Spinal cord (tissue), 10 donors: ENCODE data around the gene LRRC31. TPM values are rescaled to one million over a fixed set of nuclear protein-coding genes. Genes with fewer than 3 reads are reported as not detected.

Experiments
- DNase-seq, 6 donors: peaks; one replicate each; pipeline versions ENCODE4 v3.0.0 to v3.0.0-alpha.2; 2013 to 2015; ENCODE audit warnings: low spot score in 6 of 6, low read depth in 4 of 6
- H3K27ac ChIP-seq: one replicate; pipeline ENCODE4 v1.5.1; 2013; ENCODE audit warnings: low read depth, low read length, control low read depth
- H3K27me3 ChIP-seq: one replicate; pipeline ENCODE4 v1.6.1; 2013; ENCODE audit warnings: low read length; ENCODE audit not compliant: control insufficient read depth, insufficient read depth
- H3K36me3 ChIP-seq: one replicate; pipeline ENCODE4 v1.6.1; 2013; ENCODE audit warnings: low read length; ENCODE audit not compliant: control insufficient read depth, insufficient read depth
- H3K4me1 ChIP-seq: one replicate; pipeline ENCODE4 v1.6.1; 2013; ENCODE audit warnings: low read length; ENCODE audit not compliant: control insufficient read depth, insufficient read depth
- H3K4me3 ChIP-seq: one replicate; pipeline ENCODE4 v1.5.1; 2013; ENCODE audit warnings: low read depth, low read length, control low read depth
- H3K9me3 ChIP-seq: one replicate; pipeline ENCODE4 v1.6.1; 2013; ENCODE audit warnings: low read length; ENCODE audit not compliant: control insufficient read depth, insufficient read depth
- WGBS: methylation state at CpG from one replicate; pipeline ENCODE4 v1.1.5; 2013; ENCODE audit warnings: missing lambda C conversion rate; ENCODE audit not compliant: insufficient coverage; 5-methylcytosine and 5-hydroxymethylcytosine counted together
- polyA plus RNA-seq, 2 donors: library from polyadenylated mRNA; unstranded; fragments of 120-200 nt; gene quantifications; one replicate each; pipeline ENCODE4 v1.2.1, GENCODE V29; 2013; ENCODE audit not compliant: insufficient read length in 2 of 2
- total RNA-seq, 2 donors: library from RNA; depleted of rRNA in 1 of 2; stranded (reverse); fragments of 120-200 nt in 1 of 2; fragments of >200 nt in 1 of 2; gene quantifications; one replicate each; pipeline versions ENCODE4 v1.2.3 to v1.2.4, GENCODE V29; 2013 to 2014
- donor health status: healthy.

The LRRC31 gene
- total and polyA plus RNA-seq, 4 donors = 0.50 to 1.4 (median 0.69) TPM; not detected in 1

- Histone ChIP-seq H3K4me1 (no peaks in the 10 kb centered on the region), H3K27me3 (no peaks in the 10 kb centered on the region), H3K36me3 (no peaks in the 10 kb centered on the region), H3K4me3 (no peak overlapping the region), H3K27ac (no peak overlapping the region), H3K9me3 (no peaks in the 10 kb centered on the region)
- DNase-seq = no peak
- 71% methylated on average over 3 of the region's 3 CpGs for WGBS
Observed at GRCh38 chr3:169842960-169843359, 26.8 kb downstream of the LRRC31 start.

- no peak overlapping the region for H3K27ac ChIP-seq
- DNase-seq = peak in 1 of 6 donors; percentile 42
- no peaks in the 10 kb centered on the region for H3K9me3 ChIP-seq
- 23% methylated on average over 3 of the region's 4 CpGs for WGBS
- no peaks in the 10 kb centered on the region for H3K27me3 ChIP-seq
- no peaks in the 10 kb centered on the region for H3K36me3 ChIP-seq
- H3K4me1 ChIP-seq = no peaks in the 10 kb centered on the region
- no peak overlapping the region for H3K4me3 ChIP-seq
Observed at GRCh38 chr3:169841171-169841570, 28.6 kb downstream of the LRRC31 start.

DNA sequence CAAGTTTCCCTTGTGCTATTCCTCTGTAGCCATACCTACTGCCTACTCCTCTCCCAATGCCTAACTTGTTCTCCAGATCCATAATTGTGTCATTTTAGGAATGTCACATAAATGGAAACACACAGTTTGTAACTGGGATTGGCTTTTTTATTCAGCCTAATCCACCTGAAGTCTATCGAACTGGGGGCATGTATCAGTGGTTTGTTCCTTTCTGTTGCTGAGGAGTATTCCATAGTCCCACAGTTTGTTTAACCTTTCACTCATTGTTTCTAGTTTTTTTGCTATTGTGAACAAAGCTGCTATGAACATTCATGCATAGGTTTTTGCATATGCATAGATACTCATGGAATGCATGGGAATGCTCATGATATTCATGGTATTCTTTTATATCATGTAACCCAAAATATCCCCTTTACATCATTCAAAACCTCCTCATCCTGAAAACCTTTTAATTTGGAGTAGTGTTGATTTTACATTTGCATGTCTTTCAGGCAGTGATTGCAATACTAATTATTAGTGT lies 31.2 kb downstream of the LRRC31 start:
- Histone ChIP-seq H3K36me3 (no peaks in the 10 kb centered on the region), H3K4me3 (no peak overlapping the region), H3K27me3 (no peaks in the 10 kb centered on the region), H3K9me3 (no peaks in the 10 kb centered on the region), H3K27ac (no peak overlapping the region), H3K4me1 (no peaks in the 10 kb centered on the region)
- WGBS = no CpG with 5 or more reads among the region's 1 CpG
- DNase-seq = no peak

DNA sequence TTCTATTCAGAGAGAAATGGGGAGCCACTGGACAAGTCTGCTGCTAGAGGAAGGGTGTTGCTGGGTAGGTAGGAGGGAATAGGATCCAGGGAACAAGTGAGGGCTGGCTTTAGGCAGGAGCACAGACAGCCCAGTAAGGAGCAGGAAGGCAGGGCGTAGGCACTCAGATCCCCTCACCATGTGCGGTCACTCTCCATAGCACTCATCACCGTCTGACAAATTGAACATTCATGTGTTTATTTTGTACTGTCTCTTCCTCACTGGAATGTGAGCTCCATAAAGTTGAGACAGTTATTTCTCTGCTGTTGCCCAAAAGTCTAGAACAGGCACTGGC lies 32.8 kb downstream of the LRRC31 start:
- Histone ChIP-seq H3K4me1 (no peaks in the 10 kb centered on the region), H3K36me3 (no peaks in the 10 kb centered on the region), H3K27ac (no peak overlapping the region), H3K9me3 (no peaks in the 10 kb centered on the region), H3K27me3 (no peaks in the 10 kb centered on the region), H3K4me3 (no peak overlapping the region)
- 100% methylated on average over 2 of the region's 3 CpGs for WGBS
- no peak for DNase-seq

- no peak overlapping the region for H3K4me3 ChIP-seq
- no peak for DNase-seq
- 75% methylated on average over 4 of the region's 5 CpGs for WGBS
- no peaks in the 10 kb centered on the region for H3K4me1 ChIP-seq
- H3K27ac ChIP-seq = no peak overlapping the region
- no peaks in the 10 kb centered on the region for H3K9me3 ChIP-seq
- no peaks in the 10 kb centered on the region for H3K27me3 ChIP-seq
- no peaks in the 10 kb centered on the region for H3K36me3 ChIP-seq
Observed at GRCh38 chr3:169836078-169836941, 33.4 kb downstream of the LRRC31 start.

DNA sequence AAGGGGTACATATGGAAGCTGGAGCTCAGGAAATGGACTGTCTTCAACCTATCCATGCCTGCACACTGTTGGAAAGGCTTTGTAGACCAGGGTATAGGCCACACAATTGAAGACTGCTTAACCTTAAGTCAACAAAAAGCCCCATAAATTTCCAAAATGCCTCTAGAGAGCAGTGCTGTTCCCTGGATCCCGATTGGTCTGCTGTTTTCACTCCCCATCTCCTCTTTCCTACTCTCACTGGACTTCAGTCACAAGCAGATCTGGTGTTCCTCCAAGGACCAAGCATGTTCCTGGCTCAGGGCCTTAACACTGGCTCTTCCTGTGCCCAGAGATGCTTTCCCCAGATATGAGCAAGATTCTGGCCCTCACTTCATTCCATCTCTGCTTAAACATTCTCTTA lies 34.2 kb downstream of the LRRC31 start:
- Histone ChIP-seq H3K9me3 (no peaks in the 10 kb centered on the region), H3K27me3 (no peaks in the 10 kb centered on the region), H3K36me3 (no peaks in the 10 kb centered on the region), H3K4me3 (no peak overlapping the region), H3K27ac (no peak overlapping the region), H3K4me1 (no peaks in the 10 kb centered on the region)
- DNase-seq = no peak
- WGBS = 65% methylated on average over 1 of the region's 1 CpG

GRCh38 chr3:169827712-169828111 lies 42.0 kb downstream of the LRRC31 start:
- WGBS = 88% methylated on average over 3 of the region's 4 CpGs
- no peak for DNase-seq
- H3K36me3 ChIP-seq = no peaks in the 10 kb centered on the region
- H3K9me3 ChIP-seq = no peaks in the 10 kb centered on the region
- no peak overlapping the region for H3K27ac ChIP-seq
- H3K4me3 ChIP-seq = no peak overlapping the region
- no peaks in the 10 kb centered on the region for H3K4me1 ChIP-seq
- H3K27me3 ChIP-seq = no peaks in the 10 kb centered on the region

DNA sequence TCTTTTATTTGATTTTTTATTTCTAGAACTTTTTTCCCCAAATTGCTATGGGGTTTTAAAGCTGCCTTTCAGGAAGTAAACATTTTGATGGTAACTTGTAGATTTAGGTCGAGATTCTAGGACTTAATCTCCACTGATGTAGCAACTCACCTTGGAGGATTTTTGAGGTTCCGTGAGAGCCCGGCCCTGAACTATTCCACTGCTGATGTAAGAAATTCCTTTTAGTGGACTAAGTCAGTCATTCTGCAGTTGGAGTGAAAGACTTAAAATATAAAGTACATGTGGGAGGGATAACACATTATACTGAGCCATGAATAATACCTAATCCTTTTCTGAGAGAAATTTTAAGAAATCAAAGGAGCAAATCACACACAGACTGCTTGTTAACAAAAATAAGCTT lies 44.4 kb downstream of the LRRC31 start:
- Histone ChIP-seq H3K4me3 (no peak overlapping the region), H3K27me3 (no peaks in the 10 kb centered on the region), H3K4me1 (no peaks in the 10 kb centered on the region), H3K27ac (no peak overlapping the region), H3K36me3 (no peaks in the 10 kb centered on the region), H3K9me3 (no peaks in the 10 kb centered on the region)
- no peak for DNase-seq
- WGBS = no CpG with 5 or more reads among the region's 3 CpGs

DNA sequence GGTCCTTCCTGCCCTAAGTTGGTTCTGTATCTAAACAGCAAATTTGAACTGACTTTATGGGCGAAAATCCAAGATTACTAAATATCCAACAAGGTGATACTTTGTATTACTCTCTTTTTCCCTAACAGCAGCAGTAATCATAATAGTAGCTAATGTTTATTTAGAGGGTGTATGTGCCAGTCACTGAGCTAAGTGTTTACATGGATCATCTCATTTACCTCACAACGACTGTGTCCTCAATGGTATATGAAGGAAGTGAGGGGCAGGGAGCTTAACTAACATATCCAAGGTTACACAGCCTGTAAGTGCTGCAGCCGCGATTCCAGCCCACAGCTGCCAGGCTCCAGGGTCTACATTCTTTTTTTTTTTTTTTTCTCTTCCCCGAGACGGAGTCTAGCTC lies 46.8 kb downstream of the LRRC31 start:
- Histone ChIP-seq H3K4me1 (no peaks in the 10 kb centered on the region), H3K27me3 (no peaks in the 10 kb centered on the region), H3K9me3 (no peaks in the 10 kb centered on the region), H3K4me3 (no peak overlapping the region), H3K27ac (no peak overlapping the region), H3K36me3 (no peaks in the 10 kb centered on the region)
- no peak for DNase-seq
- 92% methylated on average over 3 of the region's 6 CpGs for WGBS

- 94% methylated on average over 20 of the region's 20 CpGs for whole genome bisulfite sequencing
- no peaks in the 10 kb centered on the region for H3K36me3 ChIP-seq
- no peak for DNase-seq
- H3K27me3 ChIP-seq = no peaks in the 10 kb centered on the region
- H3K4me1 ChIP-seq = no peaks in the 10 kb centered on the region
- H3K4me3 ChIP-seq = no peak overlapping the region
- H3K9me3 ChIP-seq = no peaks in the 10 kb centered on the region
- H3K27ac ChIP-seq = no peak overlapping the region
Observed at GRCh38 chr3:169822540-169822939, 47.2 kb downstream of the LRRC31 start.
